Fibroblast of villous mesenchyme (primary cell): Measurements from ENCODE around the gene CADM4. TPM values are rescaled to one million over a fixed set of nuclear protein-coding genes. Genes with fewer than 3 reads are reported as not detected.

Experiments used
- DNase-seq: peaks from one replicate; pipeline ENCODE4 v3.0.0-alpha.2; 2010; ENCODE audit warnings: low read depth
- H3K4me3 ChIP-seq: 2 replicates; pipeline ENCODE4 v1.5.1; 2011; ENCODE audit warnings: low read depth, mild to moderate bottlenecking, low read length
- CTCF ChIP-seq: IDR thresholded peaks from 2 replicates; pipeline ENCODE4 v1.5.1; 2012; ENCODE audit warnings: low read depth, mild to moderate bottlenecking, low read length; ENCODE audit not compliant: insufficient read depth
- total RNA-seq: library from RNA; depleted of rRNA; stranded (reverse); fragments of >200 nt; gene quantifications from 2 replicates; pipeline ENCODE4 v1.2.3, GENCODE V29; 2012

CADM4 gene
- total RNA-seq, 1 donor: 22.0 TPM

- no peak for TF ChIP-seq CTCF
- DNase-seq: no peak
- H3K4me3 ChIP-seq: no peak overlapping the region
Observed at GRCh38 chr19:43597876-43598275, 41.8 kb downstream of the CADM4 start.

- DNase-seq: no peak
- TF ChIP-seq CTCF: no peak
- H3K4me3 ChIP-seq: peak overlapping the region; percentile 87
Observed at GRCh38 chr19:43596842-43597461, 42.7 kb downstream of the CADM4 start.

- TF ChIP-seq CTCF: no peak
- peak within 1 kb of the TSS; percentile 87 for H3K4me3 ChIP-seq
- DNase-seq: peak; percentile 100
Observed at GRCh38 chr19:43595999-43596841, 43.4 kb downstream of the CADM4 start, which contains the start of the genes IRGQ and ZNF576. IRGQ (minus strand) TSS chr19:43596134; CDS start chr19:43595338, 796 bp downstream. ZNF576 (plus strand) TSS chr19:43596595; CDS start chr19:43597109, 514 bp downstream.

- TF ChIP-seq CTCF: no peak
Observed at GRCh38 chr19:43595605-43595998, 44.0 kb downstream of the CADM4 start.

GRCh38 chr19:43594710-43595604 is 44.7 kb downstream of the CADM4 start:
- TF ChIP-seq CTCF: peak; percentile 88
- peak overlapping the region; percentile 81 for H3K4me3 ChIP-seq
- DNase-seq: peak; percentile 71

More at GRCh38 chr19:43595605-43595998, 44.0 kb downstream of the CADM4 start:
- peak overlapping the region; percentile 81 for H3K4me3 ChIP-seq
- no peak for DNase-seq

- peak overlapping the region; percentile 81 for H3K4me3 ChIP-seq
Observed at GRCh38 chr19:43594081-43594697, 45.5 kb downstream of the CADM4 start.

More at GRCh38 chr19:43594081-43594697, 45.5 kb downstream of the CADM4 start:
- no peak for TF ChIP-seq CTCF
- no peak for DNase-seq
